ENCODE measurements around the gene NUDT16L1. TPM values are rescaled to one million over a fixed set of nuclear protein-coding genes. Genes with fewer than 3 reads are reported as not detected.

NUDT16L1 gene
- total RNA-seq, 1 donor from 2014 or later = 40.4 TPM

DNA sequence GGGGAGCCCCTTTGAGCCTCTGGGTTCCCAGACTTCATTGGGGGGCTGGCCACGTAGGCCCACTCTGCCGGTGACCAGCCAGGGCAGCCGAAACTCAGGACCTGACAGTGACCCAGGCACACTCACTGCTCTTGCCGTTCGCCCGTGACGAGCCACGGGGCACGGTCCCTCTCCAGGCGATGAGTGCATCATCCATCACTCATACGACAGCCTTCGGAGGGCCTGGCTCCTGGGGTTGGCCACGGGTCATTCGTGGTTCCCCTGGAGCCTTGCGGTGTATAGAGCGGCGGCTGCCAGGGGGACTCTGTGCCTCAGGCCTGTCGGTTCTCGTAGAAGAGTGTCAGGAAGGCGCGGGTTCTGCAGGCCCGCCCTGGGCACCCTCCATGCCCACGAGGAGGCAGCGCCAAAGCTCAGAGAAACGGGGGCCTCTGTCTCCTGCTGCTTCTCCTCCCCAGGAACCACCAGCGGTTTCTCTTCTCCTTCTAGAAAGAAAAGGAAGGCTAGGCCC is 11.2 kb upstream of the NUDT16L1 start:
- no peak for ATAC-seq
- no peak for DNase-seq (ENCODE audit: low spot score)

- peak; percentile 79 for DNase-seq (ENCODE audit: low spot score)
- ATAC-seq = peak; percentile 25
Observed at GRCh38 chr16:4682616-4683254, 10.6 kb upstream of the NUDT16L1 start.

DNA sequence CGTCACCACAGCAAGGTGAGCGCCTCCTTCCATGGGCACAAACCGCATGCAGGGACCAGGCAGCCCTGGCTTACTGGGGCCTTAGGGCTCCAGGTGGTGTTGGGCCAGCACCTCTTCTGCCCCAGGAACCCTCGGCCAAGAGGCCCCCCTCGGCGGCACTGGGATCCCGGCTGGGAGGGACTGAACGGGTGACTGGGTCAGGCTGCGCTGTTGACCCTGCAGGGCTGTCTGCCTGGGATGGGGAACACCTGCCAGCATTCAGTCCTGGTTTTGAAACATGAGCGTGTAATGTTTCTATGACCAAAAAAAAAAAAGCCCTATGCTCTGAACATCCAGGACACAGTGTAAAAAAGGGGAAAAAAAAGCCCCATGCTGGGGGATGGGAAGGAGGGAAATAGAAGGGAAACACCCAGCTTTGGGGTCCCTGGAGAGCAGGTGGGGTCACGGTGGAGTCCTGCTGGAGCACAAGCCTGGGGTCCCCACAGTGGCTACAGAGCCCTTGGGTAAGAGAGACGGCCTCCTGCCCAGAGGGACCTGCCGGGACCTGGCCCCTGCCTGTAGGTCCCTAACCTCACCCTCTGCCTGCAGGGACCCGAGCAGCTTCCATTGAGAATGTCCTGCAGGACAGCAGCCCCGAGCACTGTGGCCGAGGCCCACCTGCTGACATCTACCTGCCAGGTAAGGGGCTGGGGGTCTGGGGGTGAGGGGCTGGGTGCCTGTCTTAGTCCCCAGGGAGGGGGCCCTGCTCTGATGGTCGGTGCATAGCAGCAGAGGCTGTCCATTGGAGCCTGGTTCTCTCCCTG is 9.9 kb upstream of the NUDT16L1 start:
- DNase-seq (ENCODE audit: low spot score) = peak; percentile 88
- peak; percentile 30 for ATAC-seq

GRCh38 chr16:4684058-4684715 is 9.2 kb upstream of the NUDT16L1 start:
- peak; percentile 35 for ATAC-seq

DNA sequence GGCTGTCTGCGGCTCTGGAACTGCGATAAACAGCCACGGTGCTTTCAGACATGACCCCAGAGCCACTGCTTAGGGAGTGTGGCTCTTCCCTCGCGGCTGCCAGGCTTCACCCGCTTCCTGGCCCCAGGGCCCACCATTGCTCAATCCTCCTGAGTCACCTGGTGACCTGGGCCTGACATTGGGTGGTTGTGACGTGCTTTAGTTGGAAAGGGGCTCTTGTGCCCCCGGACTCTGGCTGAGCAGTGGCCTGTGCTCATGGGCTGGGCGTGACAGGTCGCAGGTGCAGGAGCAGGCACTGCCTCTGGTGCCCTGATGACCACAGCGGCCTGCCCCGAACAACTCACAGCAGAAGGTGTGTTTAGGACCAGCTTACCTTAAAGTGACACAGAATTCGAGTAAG is 8.6 kb upstream of the NUDT16L1 start:
- ATAC-seq (peak; percentile 40), DNase-seq (ENCODE audit: low spot score) (peak; percentile 98)

More at GRCh38 chr16:4684058-4684715, 9.2 kb upstream of the NUDT16L1 start:
- peak; percentile 87 for DNase-seq (ENCODE audit: low spot score)

- DNase-seq (ENCODE audit: low spot score) (peak; percentile 84), ATAC-seq (peak; percentile 24)
Observed at GRCh38 chr16:4685292-4685691, 8.1 kb upstream of the NUDT16L1 start.

DNA sequence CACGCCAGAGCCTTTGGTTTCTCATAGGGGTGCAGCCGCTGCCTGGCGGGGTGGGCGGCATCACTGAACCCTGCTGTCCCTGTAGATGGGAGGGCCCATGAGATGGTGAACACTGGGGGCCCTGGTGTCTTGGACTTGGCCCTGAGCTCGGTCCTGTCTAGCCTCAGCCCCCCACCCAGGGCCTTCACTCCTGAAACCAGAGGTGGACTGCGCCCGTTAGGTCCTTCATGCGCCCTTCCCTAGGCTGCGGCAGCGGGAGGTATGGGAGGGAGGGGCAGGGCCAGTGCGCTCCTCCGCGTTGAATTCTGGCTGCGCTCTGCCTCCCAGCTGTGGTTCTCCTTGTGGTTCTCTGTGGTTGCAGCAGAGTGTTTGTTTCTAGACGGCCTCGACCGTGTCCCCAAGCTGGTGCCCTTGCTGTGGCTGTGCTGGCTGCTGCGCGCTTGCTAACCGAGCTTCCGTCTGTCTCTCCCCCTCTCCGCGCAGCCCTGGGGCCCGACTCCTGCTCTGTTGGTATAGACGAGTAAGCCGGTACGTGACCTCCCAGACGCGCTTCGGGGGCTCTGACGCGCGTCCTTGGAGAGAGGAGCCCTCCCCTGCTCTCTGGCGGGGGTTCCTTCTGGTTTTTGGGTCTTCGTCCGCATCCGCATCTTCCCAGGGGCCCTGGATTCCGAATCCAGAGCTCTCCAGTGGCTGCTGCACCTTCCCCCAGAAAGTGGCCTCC is 7.4 kb upstream of the NUDT16L1 start:
- ATAC-seq = no peak
- DNase-seq (ENCODE audit: low spot score) = no peak

DNA sequence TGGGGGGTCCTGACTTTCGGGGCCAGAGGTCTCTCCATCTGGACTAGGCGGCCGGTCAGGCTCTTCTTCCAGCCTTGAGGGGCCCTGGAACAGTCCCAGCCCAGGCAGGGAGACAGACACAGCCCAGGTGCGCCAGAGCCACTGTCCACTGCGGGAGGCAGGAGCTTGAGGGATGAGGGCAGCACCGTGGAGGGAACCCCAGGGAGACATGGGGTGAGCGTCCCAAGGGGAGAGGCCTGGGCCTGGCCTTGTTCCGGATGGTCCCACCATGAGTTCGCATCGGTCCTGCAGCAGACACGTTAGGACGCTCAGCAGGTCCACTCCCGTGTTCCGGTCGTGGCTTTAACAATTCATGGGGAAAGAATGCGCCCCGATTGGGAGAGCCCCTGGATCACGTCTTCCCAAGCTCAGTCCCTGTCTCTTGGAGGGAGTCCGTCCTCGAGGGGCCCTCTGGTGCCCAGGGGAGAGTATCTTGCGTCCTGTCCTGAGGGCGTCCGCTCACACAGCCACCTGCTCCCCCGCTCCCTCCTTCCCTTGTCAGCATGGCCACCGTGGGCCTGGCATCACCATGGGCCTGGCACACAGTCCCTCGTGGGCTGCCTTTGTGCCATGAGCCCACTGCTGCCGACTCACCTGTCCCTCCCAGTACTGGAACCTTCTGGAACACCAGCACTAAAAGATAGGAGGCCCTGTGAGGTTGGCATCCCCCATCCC is 6.7 kb upstream of the NUDT16L1 start:
- DNase-seq (ENCODE audit: low spot score) = no peak
- ATAC-seq = no peak

GRCh38 chr16:4687416-4687815 is 5.9 kb upstream of the NUDT16L1 start:
- DNase-seq (ENCODE audit: low spot score) (no peak), ATAC-seq (no peak)

GRCh38 chr16:4687946-4688673 is 5.3 kb upstream of the NUDT16L1 start:
- ATAC-seq (peak; percentile 42), DNase-seq (ENCODE audit: low spot score) (peak; percentile 95)

GRCh38 chr16:4688674-4689045 is 4.7 kb upstream of the NUDT16L1 start:
- DNase-seq (ENCODE audit: low spot score) (no peak), ATAC-seq (no peak)

GRCh38 chr16:4689091-4689671 is 4.2 kb upstream of the NUDT16L1 start:
- ATAC-seq (no peak), DNase-seq (ENCODE audit: low spot score) (peak; percentile 56)

DNA sequence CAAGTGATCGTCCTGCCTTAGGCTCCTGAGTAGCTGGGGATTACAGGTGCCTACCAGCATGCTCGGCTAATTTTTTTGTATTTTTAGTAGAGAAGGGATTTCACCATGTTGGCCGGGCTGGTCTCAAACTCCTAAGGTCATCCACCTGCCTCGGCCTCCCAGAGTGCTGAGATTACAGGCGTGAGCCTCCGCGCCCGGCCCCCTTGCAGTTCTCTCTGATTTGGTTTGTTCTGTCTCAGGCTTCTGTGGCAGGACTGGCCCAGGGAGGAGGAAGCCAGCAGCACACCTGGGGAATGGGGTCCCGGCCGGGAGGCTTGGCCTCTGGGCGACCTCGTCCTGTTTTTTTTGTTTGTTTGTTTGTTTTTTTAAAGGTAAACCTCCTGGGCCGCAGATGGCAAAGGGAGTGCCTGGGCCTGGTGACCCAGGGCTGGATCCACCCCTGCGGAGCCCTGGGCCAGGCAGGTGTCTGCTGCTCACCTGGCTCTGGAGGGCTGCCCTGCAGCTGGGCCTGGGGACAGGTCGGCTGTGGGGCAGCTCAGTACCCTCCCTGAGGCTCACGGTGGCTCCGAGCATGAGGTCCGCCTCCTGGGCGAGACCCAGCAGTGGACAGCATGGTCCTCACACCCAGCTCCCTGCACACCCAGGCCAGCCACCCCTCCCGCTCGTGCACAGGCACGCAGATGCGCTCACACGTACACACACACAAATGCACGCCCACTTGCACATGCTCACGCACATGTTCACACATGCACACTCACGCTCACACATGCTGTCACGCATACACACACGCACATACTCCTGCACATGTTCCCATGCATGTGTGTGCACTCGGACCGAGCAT is 3.3 kb upstream of the NUDT16L1 start:
- DNase-seq (ENCODE audit: low spot score) = peak; percentile 50
- no peak for ATAC-seq

- ATAC-seq (no peak), DNase-seq (ENCODE audit: low spot score) (peak; percentile 50)
Observed at GRCh38 chr16:4690946-4691665, 2.3 kb upstream of the NUDT16L1 start.

- DNase-seq (ENCODE audit: low spot score) (peak; percentile 51), ATAC-seq (no peak)
Observed at GRCh38 chr16:4691666-4692412, 1.5 kb upstream of the NUDT16L1 start.

GRCh38 chr16:4692460-4693295 is 684 bp upstream of the NUDT16L1 start:
- ATAC-seq (peak; percentile 7), DNase-seq (ENCODE audit: low spot score) (no peak)
